Neural progenitor cell (in vitro differentiated cells): ENCODE results near the gene LALBA. TPM values are rescaled to one million over a fixed set of nuclear protein-coding genes. Genes with fewer than 3 reads are reported as not detected.

Experiments used
- DNase-seq: peaks from one replicate; pipeline ENCODE4 v3.0.0-alpha.2; 2016; ENCODE audit warnings: low spot score
- H2AFZ ChIP-seq: fragments of 200-600 bp; sonication (generic); replicated peaks from 2 replicates; pipeline ENCODE4 v1.6.1; 2016; ENCODE audit warnings: antibody characterized with exemption
- H3F3A ChIP-seq: fragments of 200-600 bp; sonication (generic); 2 replicates; pipeline ENCODE4 v1.6.1; 2016; ENCODE audit warnings: antibody characterized with exemption, low read depth
- H3K27ac ChIP-seq: fragments of 200-600 bp; sonication (generic); 2 replicates; pipeline ENCODE4 v1.5.1; 2016; ENCODE audit warnings: mild to moderate bottlenecking
- H3K27me3 ChIP-seq: fragments of 200-600 bp; sonication (generic); 2 replicates; pipeline ENCODE4 v1.6.1; 2016; ENCODE audit warnings: mild to moderate bottlenecking, moderate library complexity
- H3K36me3 ChIP-seq: fragments of 200-600 bp; sonication (generic); 2 replicates; pipeline ENCODE4 v1.5.1; 2016
- H3K4me1 ChIP-seq: fragments of 200-600 bp; sonication (generic); 2 replicates; pipeline ENCODE4 v1.6.1; 2016; ENCODE audit warnings: mixed run types
- H3K4me2 ChIP-seq: fragments of 200-600 bp; sonication (generic); 2 replicates; pipeline ENCODE4 v1.6.1; 2016
- H3K4me3 ChIP-seq: fragments of 200-600 bp; sonication (generic); 2 replicates; pipeline ENCODE4 v1.5.1; 2016
- H3K79me2 ChIP-seq: fragments of 200-600 bp; sonication (generic); 2 replicates; pipeline ENCODE4 v1.6.1; 2016; ENCODE audit warnings: low read depth
- H3K9ac ChIP-seq: fragments of 200-600 bp; sonication (generic); 2 replicates; pipeline ENCODE4 v1.6.1; 2016
- H3K9me3 ChIP-seq: fragments of 200-600 bp; sonication (generic); 2 replicates; pipeline ENCODE4 v1.5.1; 2016; ENCODE audit warnings: low read depth
- H4K20me1 ChIP-seq: fragments of 200-600 bp; sonication (generic); 2 replicates; pipeline ENCODE4 v1.6.1; 2016; ENCODE audit warnings: low read depth
- H3K27ac Mint-ChIP-seq: 3 replicates; pipeline ENCODE4 v1.8.0; 2021; ENCODE audit warnings: mixed read lengths
- H3K27me3 Mint-ChIP-seq: 2 replicates; pipeline ENCODE4 v1.8.0; 2022; ENCODE audit warnings: low read depth, mild to moderate bottlenecking, inconsistent platforms, moderate library complexity, mixed read lengths; ENCODE audit not compliant: insufficient read depth
- H3K36me3 Mint-ChIP-seq: 3 replicates; pipeline ENCODE4 v1.8.0; 2021; ENCODE audit warnings: mixed read lengths
- H3K4me1 Mint-ChIP-seq: 3 replicates; pipeline ENCODE4 v1.8.0; 2021; ENCODE audit warnings: mixed read lengths
- H3K4me3 Mint-ChIP-seq: 3 replicates; pipeline ENCODE4 v1.8.0; 2021; ENCODE audit warnings: mild to moderate bottlenecking, moderate library complexity, mixed read lengths
- H3K9me3 Mint-ChIP-seq: 3 replicates; pipeline ENCODE4 v1.8.0; 2020; ENCODE audit warnings: mixed read lengths
- EZH2 ChIP-seq: fragments of 200-600 bp; sonication (generic); IDR thresholded peaks from 2 replicates; pipeline ENCODE4 v1.6.1; 2017; ENCODE audit warnings: antibody characterized with exemption, mild to moderate bottlenecking, moderate library complexity
- EZH2phosphoT487 ChIP-seq: fragments of 200-600 bp; sonication (generic); IDR thresholded peaks from 2 replicates; pipeline ENCODE4 v1.6.1; 2017; ENCODE audit warnings: antibody characterized with exemption
- total RNA-seq: library from RNA; depleted of rRNA; stranded (reverse); fragments of >200 nt; gene quantifications from 2 replicates; pipeline ENCODE4 v1.2.3, GENCODE V29; 2015; ENCODE audit warnings: low replicate concordance
- TF ChIP-seq, protein P1 (sequence below): fragments of 200-600 bp; sonication (generic); IDR thresholded peaks from 2 replicates; pipeline ENCODE4 v1.5.1; 2017; ENCODE audit warnings: antibody characterized with exemption, mild to moderate bottlenecking

LALBA gene
- not detected in 2 replicates for total RNA-seq

DNA sequence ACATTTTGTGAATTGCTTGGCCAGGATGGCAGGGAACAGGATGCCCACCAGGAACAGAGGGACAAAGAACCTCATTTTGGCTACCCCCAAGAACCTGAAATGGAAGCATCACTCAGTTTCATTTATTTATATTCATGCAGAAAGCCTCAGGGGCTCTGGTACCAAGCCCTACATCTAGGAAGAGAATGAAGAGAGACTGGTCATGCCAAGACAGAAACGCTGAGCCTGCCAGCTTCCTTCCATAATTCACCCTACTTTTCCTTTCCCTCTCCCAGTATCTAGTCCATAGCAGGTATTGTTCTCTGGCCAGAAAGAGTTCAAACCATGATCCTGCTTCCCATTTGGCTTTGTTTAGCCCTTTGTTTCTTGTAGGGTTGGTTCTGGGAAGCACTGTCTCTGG lies at the start of gene LALBA:
LALBA (minus strand) TSS at position 101 of the 400 bp plus-strand sequence; CDS start at position 75, 26 bp downstream.
- no peak within 1 kb of the TSS for H3K27ac ChIP-seq
- H3K79me2 ChIP-seq = no peaks in the 10 kb centered on the region
- TF ChIP-seq, protein P1, sequence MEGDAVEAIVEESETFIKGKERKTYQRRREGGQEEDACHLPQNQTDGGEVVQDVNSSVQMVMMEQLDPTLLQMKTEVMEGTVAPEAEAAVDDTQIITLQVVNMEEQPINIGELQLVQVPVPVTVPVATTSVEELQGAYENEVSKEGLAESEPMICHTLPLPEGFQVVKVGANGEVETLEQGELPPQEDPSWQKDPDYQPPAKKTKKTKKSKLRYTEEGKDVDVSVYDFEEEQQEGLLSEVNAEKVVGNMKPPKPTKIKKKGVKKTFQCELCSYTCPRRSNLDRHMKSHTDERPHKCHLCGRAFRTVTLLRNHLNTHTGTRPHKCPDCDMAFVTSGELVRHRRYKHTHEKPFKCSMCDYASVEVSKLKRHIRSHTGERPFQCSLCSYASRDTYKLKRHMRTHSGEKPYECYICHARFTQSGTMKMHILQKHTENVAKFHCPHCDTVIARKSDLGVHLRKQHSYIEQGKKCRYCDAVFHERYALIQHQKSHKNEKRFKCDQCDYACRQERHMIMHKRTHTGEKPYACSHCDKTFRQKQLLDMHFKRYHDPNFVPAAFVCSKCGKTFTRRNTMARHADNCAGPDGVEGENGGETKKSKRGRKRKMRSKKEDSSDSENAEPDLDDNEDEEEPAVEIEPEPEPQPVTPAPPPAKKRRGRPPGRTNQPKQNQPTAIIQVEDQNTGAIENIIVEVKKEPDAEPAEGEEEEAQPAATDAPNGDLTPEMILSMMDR = no peak
- no peak for TF ChIP-seq EZH2phosphoT487
- no peak for TF ChIP-seq EZH2
- H3K9me3 ChIP-seq = no peaks in the 10 kb centered on the region
- H3K36me3 ChIP-seq = no peaks in the 10 kb centered on the region
- H2AFZ ChIP-seq = peak within 1 kb of the TSS; percentile 57
- H3K9ac ChIP-seq = no peak within 1 kb of the TSS
- no peaks in the 10 kb centered on the region for H3F3A ChIP-seq
- H3K4me3 Mint-ChIP-seq = no peak within 1 kb of the TSS
- H3K36me3 Mint-ChIP-seq = no peaks in the 10 kb centered on the region
- H3K27me3 ChIP-seq = no peaks in the 10 kb centered on the region
- H3K4me1 Mint-ChIP-seq = no peaks in the 10 kb centered on the region
- no peaks in the 10 kb centered on the region for H3K27me3 Mint-ChIP-seq
- no peaks in the 10 kb centered on the region for H4K20me1 ChIP-seq
- no peaks in the 10 kb centered on the region for H3K4me1 ChIP-seq
- H3K4me3 ChIP-seq = no peak within 1 kb of the TSS
- DNase-seq = no peak
- H3K4me2 ChIP-seq = no peak within 1 kb of the TSS
- H3K27ac Mint-ChIP-seq = no peak within 1 kb of the TSS
- H3K9me3 Mint-ChIP-seq = peaks cover under 1% of the 10 kb centered on the region

DNA sequence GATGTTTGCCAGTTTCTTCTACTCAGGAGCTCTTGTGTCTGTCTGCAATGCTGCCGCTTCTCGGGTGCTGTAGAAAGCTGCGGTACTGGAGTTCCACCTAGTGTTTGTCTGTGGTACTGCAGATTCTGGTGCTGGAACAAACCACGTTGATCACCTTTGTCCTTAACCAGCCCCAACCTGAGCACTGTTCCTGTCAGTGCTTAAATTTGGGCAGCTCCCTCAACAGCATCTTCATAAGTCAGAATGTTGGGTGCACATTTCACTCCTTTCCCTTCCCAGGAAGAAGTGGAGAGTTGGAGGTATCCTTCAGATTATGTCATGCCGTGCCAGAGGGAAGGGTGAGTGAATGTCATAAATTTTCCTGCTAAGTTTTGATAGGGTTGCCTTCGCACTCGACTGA lies 48.7 kb upstream of the LALBA start:
- Mint-ChIP-seq H3K27ac (no peak overlapping the region), H3K27me3 (no peaks in the 10 kb centered on the region)

DNA sequence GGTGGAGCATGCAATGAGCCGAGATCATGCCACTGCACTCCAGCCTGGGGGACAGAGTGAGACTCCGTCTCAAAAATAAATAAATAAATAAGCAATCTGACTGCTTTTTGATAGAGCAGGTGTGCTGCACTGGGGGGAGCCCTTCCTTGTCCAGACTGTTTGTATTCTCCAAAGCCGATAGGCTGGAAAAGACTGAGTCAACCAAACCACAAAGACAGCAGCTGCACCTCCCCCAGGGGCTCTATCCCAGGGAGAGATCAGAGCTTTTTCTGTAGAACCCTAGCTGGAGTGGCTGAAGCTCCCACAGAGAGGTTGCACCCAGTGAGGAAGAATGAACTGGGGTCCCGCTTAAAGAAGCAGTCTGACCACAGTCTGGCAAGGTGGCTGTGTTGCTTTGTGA lies 45.8 kb upstream of the LALBA start:
- H4K20me1 ChIP-seq = no peaks in the 10 kb centered on the region
- H3K4me1 ChIP-seq = no peaks in the 10 kb centered on the region
- no peak for DNase-seq
- Mint-ChIP-seq H3K36me3 (no peaks in the 10 kb centered on the region), H3K9me3 (peaks cover 28% of the 10 kb centered on the region), H3K27ac (no peak overlapping the region), H3K27me3 (no peaks in the 10 kb centered on the region), H3K4me3 (no peak overlapping the region), H3K4me1 (peaks cover 2% of the 10 kb centered on the region)
- H3K9ac ChIP-seq = no peak overlapping the region
- no peak overlapping the region for H3K4me3 ChIP-seq
- H3K36me3 ChIP-seq = no peaks in the 10 kb centered on the region
- no peaks in the 10 kb centered on the region for H3K9me3 ChIP-seq
- TF ChIP-seq, protein P1 = no peak
- TF ChIP-seq EZH2 (no peak), EZH2phosphoT487 (no peak)
- H3K79me2 ChIP-seq = no peaks in the 10 kb centered on the region
- no peak overlapping the region for H3K4me2 ChIP-seq
- H3K27me3 ChIP-seq = no peaks in the 10 kb centered on the region
- no peak overlapping the region for H2AFZ ChIP-seq
- no peak overlapping the region for H3K27ac ChIP-seq
- no peaks in the 10 kb centered on the region for H3F3A ChIP-seq

More for the DNA sequence above, 48.7 kb upstream of the LALBA start:
- no peak for TF ChIP-seq EZH2
- TF ChIP-seq, protein P1 = peak; percentile 97
- TF ChIP-seq EZH2phosphoT487 = no peak
- Histone ChIP-seq H4K20me1 (no peaks in the 10 kb centered on the region), H2AFZ (peak overlapping the region; percentile 91), H3F3A (no peaks in the 10 kb centered on the region), H3K4me3 (no peak overlapping the region), H3K4me1 (no peaks in the 10 kb centered on the region), H3K9me3 (no peaks in the 10 kb centered on the region), H3K9ac (no peak overlapping the region), H3K79me2 (no peaks in the 10 kb centered on the region), H3K36me3 (no peaks in the 10 kb centered on the region), H3K4me2 (no peak overlapping the region), H3K27me3 (no peaks in the 10 kb centered on the region), H3K27ac (no peak overlapping the region)
- H3K36me3 Mint-ChIP-seq = no peaks in the 10 kb centered on the region
- peaks cover 13% of the 10 kb centered on the region for H3K9me3 Mint-ChIP-seq
- H3K4me1 Mint-ChIP-seq = peaks cover 2% of the 10 kb centered on the region
- H3K4me3 Mint-ChIP-seq = no peak overlapping the region
- peak; percentile 84 for DNase-seq
